DOHH2 (cell line): ENCODE data around the gene CLTCL1.

Source experiments
- EZH2phosphoT487 ChIP-seq: fragments of 200-600 bp; sonication (generic); IDR thresholded peaks from 2 replicates; pipeline ENCODE4 v1.6.1; 2017; ENCODE audit warnings: borderline replicate concordance, mild to moderate bottlenecking, antibody characterized with exemption, low read length, moderate library complexity, mixed read lengths
- TF ChIP-seq, protein P1 (sequence below): fragments of 200-600 bp; sonication (generic); IDR thresholded peaks from one replicate; pipeline ENCODE4 v1.5.1; 2014; ENCODE audit warnings: antibody characterized with exemption, mild to moderate bottlenecking, low read depth, low read length; ENCODE audit not compliant: poor library complexity, severe bottlenecking

GRCh38 chr22:19206287-19206686, 85.2 kb downstream of the CLTCL1 start:
- TF ChIP-seq, protein P1, sequence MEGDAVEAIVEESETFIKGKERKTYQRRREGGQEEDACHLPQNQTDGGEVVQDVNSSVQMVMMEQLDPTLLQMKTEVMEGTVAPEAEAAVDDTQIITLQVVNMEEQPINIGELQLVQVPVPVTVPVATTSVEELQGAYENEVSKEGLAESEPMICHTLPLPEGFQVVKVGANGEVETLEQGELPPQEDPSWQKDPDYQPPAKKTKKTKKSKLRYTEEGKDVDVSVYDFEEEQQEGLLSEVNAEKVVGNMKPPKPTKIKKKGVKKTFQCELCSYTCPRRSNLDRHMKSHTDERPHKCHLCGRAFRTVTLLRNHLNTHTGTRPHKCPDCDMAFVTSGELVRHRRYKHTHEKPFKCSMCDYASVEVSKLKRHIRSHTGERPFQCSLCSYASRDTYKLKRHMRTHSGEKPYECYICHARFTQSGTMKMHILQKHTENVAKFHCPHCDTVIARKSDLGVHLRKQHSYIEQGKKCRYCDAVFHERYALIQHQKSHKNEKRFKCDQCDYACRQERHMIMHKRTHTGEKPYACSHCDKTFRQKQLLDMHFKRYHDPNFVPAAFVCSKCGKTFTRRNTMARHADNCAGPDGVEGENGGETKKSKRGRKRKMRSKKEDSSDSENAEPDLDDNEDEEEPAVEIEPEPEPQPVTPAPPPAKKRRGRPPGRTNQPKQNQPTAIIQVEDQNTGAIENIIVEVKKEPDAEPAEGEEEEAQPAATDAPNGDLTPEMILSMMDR, result no peak
- no peak for TF ChIP-seq EZH2phosphoT487
